Activated CD8-positive, alpha-beta memory T cell treated with anti-CD3 and anti-CD28 coated beads, Interleukin-2, amount 10 ng/mL, durations not matched to agents 7 days and 5 days (primary cell): ENCODE measurements around the gene BPIFB2. TPM values are rescaled to one million over a fixed set of nuclear protein-coding genes. Genes with fewer than 3 reads are reported as not detected.

ENCODE experiments used
- total RNA-seq, 2 experiments: library from RNA; stranded (reverse); gene quantifications; one replicate each; pipeline ENCODE4 v1.2.3, GENCODE V29; 2021

BPIFB2 gene
- total RNA-seq, 2 experiments from 2014 or later: not detected

Other genes with a start within 250 kb of the BPIFB2 start
- 1 to 10 TPM; 3.3 to 4.7 TPM for gene DNMT3B, start 245.3 kb upstream of the BPIFB2 start, total RNA-seq
- 100 to 1,000 TPM; 114 to 149 TPM for gene MAPRE1, start 187.8 kb upstream of the BPIFB2 start, total RNA-seq
- 1 to 10 TPM in 1 of 2 experiments, under 1 TPM in 1; 0.30 to 1.1 TPM for gene EFCAB8, start 148.8 kb upstream of the BPIFB2 start, total RNA-seq
- gene SUN5, start 3.3 kb upstream of the BPIFB2 start, total RNA-seq: not detected
- gene BPIFB6, start 23.9 kb downstream of the BPIFB2 start, total RNA-seq: not detected
- gene BPIFB3, start 46.2 kb downstream of the BPIFB2 start, total RNA-seq: not detected
- gene BPIFB4, start 71.9 kb downstream of the BPIFB2 start, total RNA-seq: not detected
- not detected for gene BPIFA2, start 160.5 kb downstream of the BPIFB2 start, total RNA-seq
- not detected for gene BPIFA3, start 209.6 kb downstream of the BPIFB2 start, total RNA-seq
- gene BPIFA1, start 228.3 kb downstream of the BPIFB2 start, total RNA-seq: not detected